Prostate gland (tissue), 2 donors: ENCODE measurements around the gene LARGE1. TPM values are rescaled to one million over a fixed set of nuclear protein-coding genes. Genes with fewer than 3 reads are reported as not detected.

Experiments
- DNase-seq: peaks from one replicate; pipeline ENCODE4 v3.0.0-alpha.2; 2019; ENCODE audit warnings: low spot score
- H3K27ac ChIP-seq, 2 donors: fragments of 200-600 bp; sonication (generic); 2 replicates each; pipeline ENCODE4 v1.5.1; 2017 to 2019
- H3K27me3 ChIP-seq: fragments of 200-600 bp; sonication (generic); replicated peaks from 2 replicates; pipeline ENCODE4 v1.5.1; 2019; ENCODE audit not compliant: insufficient read depth
- H3K36me3 ChIP-seq, 2 donors: fragments of 200-600 bp; sonication (generic); 1 replicate in 1 of 2; 2 replicates in 1 of 2; pipeline versions ENCODE4 v1.5.1 to v1.8.1; 2017 to 2019
- H3K4me1 ChIP-seq: fragments of 200-600 bp; sonication (generic); replicated peaks from 2 replicates; pipeline ENCODE4 v1.5.1; 2019
- H3K4me3 ChIP-seq, 2 donors: fragments of 200-600 bp; sonication (generic); 2 replicates each; pipeline ENCODE4 v1.5.1; 2017 to 2019
- H3K9me3 ChIP-seq: fragments of 200-600 bp; sonication (generic); 2 replicates; pipeline ENCODE4 v1.5.1; 2017
- POLR2A ChIP-seq: fragments of 450-650 bp; IDR thresholded peaks from one replicate; pipeline ENCODE4 v1.6.1; 2016; ENCODE audit warnings: antibody characterized with exemption, mild to moderate bottlenecking
- POLR2AphosphoS5 ChIP-seq: sonication (generic); formaldehyde crosslinking; IDR thresholded peaks from one replicate; pipeline ENCODE4 v1.6.1; 2017; ENCODE audit warnings: antibody characterized with exemption
- WGBS: methylation state at CpG from one replicate; pipeline ENCODE4 v1.1.5; 2018; 5-methylcytosine and 5-hydroxymethylcytosine counted together
- intact Hi-C: fragments of 100-400 bp; cut with DNase I; formaldehyde crosslinking; loops from one replicate; pipeline ENCODE4 v1.14.2; 2022
- total RNA-seq, 2 donors: library from RNA; depleted of rRNA; stranded (reverse); fragments of >200 nt; gene quantifications; one replicate each; pipeline ENCODE4 v1.1.0, GENCODE V29; 2016
- TF ChIP-seq, protein P1 (sequence below), 4 experiments: fragments of 200-600 bp in 2 of 4; fragments of 450-650 bp in 2 of 4; sonication (generic) in 2 of 4; IDR thresholded peaks; 1 replicate in 3 of 4; 2 replicates in 1 of 4; pipeline ENCODE4 v1.5.1; 2016 to 2019; ENCODE audit warnings: antibody characterized with exemption in 4 of 4, mild to moderate bottlenecking in 2 of 4, moderate library complexity in 2 of 4

LARGE1 gene
- total RNA-seq, 2 donors from 2014 or later = 18.6 to 37.4 TPM

GRCh38 chr22:33691057-33691630 lies 229.1 kb downstream of the LARGE1 start:
- Histone ChIP-seq H3K27ac (no peak overlapping the region), H3K4me3 (no peak overlapping the region), H3K9me3 (no peaks in the 10 kb centered on the region), H3K36me3 (no peaks in the 10 kb centered on the region), H3K27me3 (no peaks in the 10 kb centered on the region), H3K4me1 (no peaks in the 10 kb centered on the region)
- WGBS = 97% methylated on average over 7 of the region's 7 CpGs
- TF ChIP-seq POLR2AphosphoS5 (no peak), POLR2A (no peak)
- TF ChIP-seq, protein P1, sequence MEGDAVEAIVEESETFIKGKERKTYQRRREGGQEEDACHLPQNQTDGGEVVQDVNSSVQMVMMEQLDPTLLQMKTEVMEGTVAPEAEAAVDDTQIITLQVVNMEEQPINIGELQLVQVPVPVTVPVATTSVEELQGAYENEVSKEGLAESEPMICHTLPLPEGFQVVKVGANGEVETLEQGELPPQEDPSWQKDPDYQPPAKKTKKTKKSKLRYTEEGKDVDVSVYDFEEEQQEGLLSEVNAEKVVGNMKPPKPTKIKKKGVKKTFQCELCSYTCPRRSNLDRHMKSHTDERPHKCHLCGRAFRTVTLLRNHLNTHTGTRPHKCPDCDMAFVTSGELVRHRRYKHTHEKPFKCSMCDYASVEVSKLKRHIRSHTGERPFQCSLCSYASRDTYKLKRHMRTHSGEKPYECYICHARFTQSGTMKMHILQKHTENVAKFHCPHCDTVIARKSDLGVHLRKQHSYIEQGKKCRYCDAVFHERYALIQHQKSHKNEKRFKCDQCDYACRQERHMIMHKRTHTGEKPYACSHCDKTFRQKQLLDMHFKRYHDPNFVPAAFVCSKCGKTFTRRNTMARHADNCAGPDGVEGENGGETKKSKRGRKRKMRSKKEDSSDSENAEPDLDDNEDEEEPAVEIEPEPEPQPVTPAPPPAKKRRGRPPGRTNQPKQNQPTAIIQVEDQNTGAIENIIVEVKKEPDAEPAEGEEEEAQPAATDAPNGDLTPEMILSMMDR (IDR thresholded peaks at IDR 0.05) = no peak
- DNase-seq = no peak
- intact Hi-C loops = no loop called here

DNA sequence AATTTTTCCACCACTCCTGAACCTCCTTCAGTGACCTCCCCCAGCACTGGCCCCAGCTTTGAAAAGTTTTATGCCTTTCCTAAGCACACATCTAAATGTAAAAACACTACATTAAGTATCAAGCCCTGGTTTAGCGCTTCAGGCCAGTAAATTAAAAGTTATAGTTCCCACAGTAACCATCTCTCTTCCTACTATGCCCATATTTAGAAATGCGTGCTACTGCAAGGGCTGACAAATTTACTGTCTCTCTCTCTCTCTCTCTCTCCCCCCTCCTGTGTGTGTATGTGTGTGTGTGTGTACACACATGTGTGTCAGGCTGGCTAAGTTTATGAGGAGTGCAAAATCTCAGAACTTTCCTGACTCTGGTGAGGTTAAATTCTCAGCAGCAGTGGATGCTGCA lies 231.4 kb downstream of the LARGE1 start:
- TF ChIP-seq, protein P1 (IDR thresholded peaks at IDR 0.05) = no peak
- no peak for TF ChIP-seq POLR2A
- Histone ChIP-seq H3K4me1 (no peaks in the 10 kb centered on the region), H3K9me3 (no peaks in the 10 kb centered on the region), H3K27me3 (no peaks in the 10 kb centered on the region), H3K36me3 (no peaks in the 10 kb centered on the region), H3K4me3 (no peak overlapping the region), H3K27ac (no peak overlapping the region)
- intact Hi-C loops = no loop called here
- DNase-seq = no peak
- WGBS = 68% methylated on average over 2 of the region's 2 CpGs

DNA sequence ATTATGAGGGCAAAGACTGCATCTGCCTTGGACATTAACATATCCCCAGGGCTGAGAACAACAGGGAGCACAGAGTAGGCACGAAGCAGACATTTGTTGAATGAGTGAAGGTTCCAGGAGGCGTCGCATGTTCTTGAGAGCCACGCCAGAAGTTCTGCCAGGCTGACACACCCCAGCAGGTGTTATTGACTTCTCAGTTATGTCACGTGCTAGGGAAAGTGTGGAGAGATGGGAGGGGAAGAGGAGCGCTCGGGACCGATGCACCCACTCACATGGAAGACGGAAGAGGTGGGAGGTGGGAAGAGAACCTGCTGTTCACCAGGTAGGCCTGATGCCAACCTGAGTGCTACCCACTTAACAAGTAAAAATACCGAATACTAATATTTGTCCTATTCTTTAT lies 232.8 kb downstream of the LARGE1 start:
- H3K27me3 ChIP-seq = no peaks in the 10 kb centered on the region
- no peak overlapping the region for H3K27ac ChIP-seq
- H3K4me1 ChIP-seq = no peaks in the 10 kb centered on the region
- TF ChIP-seq, protein P1 (IDR thresholded peaks at IDR 0.05) = no peak
- TF ChIP-seq POLR2A = no peak
- no peak for TF ChIP-seq POLR2AphosphoS5
- no peak overlapping the region for H3K4me3 ChIP-seq
- no peaks in the 10 kb centered on the region for H3K36me3 ChIP-seq
- no peaks in the 10 kb centered on the region for H3K9me3 ChIP-seq
- intact Hi-C loops = no loop called here
- WGBS = 92% methylated on average over 10 of the region's 10 CpGs
- DNase-seq = no peak

DNA sequence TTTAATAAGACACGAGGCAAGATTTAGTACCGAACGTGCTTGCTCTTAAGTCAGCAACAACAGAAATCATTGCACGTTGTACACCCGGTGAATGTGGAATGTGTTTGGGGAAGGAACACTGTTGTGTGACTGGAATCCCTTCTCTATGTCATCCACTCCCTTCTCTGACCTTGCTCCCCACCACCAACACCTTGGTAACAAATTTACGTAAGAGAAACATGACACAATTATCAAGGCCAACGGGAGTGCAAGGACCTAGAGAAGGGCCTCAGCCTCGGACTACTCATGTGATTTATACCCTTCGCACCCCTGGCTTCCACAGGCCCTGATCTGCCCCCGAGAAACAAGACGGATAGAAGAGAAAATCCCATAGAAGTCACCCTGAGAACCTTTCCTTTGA lies 236.2 kb downstream of the LARGE1 start:
- TF ChIP-seq, protein P1 (IDR thresholded peaks at IDR 0.05) = no peak
- no peak for TF ChIP-seq POLR2A
- TF ChIP-seq POLR2AphosphoS5 = no peak
- 92% methylated on average over 11 of the region's 11 CpGs for WGBS
- intact Hi-C loops = no loop called here
- Histone ChIP-seq H3K9me3 (no peaks in the 10 kb centered on the region), H3K27ac (no peak overlapping the region), H3K4me1 (no peaks in the 10 kb centered on the region), H3K36me3 (no peaks in the 10 kb centered on the region), H3K27me3 (no peaks in the 10 kb centered on the region), H3K4me3 (no peak overlapping the region)
- DNase-seq = no peak

DNA sequence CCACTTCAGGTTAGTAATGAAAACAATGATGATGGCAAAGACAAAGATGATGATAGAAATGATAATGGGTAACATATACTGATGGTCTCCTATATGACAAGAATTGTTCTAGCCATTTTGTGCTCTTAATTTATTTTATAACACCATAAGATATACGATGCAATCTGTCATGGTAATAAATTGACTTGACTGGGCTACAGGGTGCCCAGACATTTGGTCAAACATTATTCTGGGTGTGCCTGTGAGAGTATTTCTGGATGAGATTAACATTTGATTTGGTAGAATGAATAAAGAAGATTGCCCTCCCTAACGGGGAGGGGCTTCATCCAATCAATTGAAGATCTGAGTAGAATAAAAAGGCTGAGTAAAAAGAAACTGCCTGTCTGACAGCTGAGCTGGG lies 237.3 kb downstream of the LARGE1 start:
- no peak overlapping the region for H3K27ac ChIP-seq
- no peak overlapping the region for H3K4me3 ChIP-seq
- H3K27me3 ChIP-seq = no peaks in the 10 kb centered on the region
- DNase-seq = no peak
- 74% methylated on average over 2 of the region's 2 CpGs for WGBS
- TF ChIP-seq POLR2A (no peak), POLR2AphosphoS5 (no peak)
- TF ChIP-seq, protein P1 (IDR thresholded peaks at IDR 0.05) = no peak
- H3K9me3 ChIP-seq = no peaks in the 10 kb centered on the region
- no peaks in the 10 kb centered on the region for H3K4me1 ChIP-seq
- no peaks in the 10 kb centered on the region for H3K36me3 ChIP-seq
- intact Hi-C loops = no loop called here
